ENCODE data around the gene CALN1.
"Not testable (repeated sequence)": the region's sequence is repeated elsewhere in the genome, so short reads cannot be mapped to it uniquely, and the experiment has no call there.

Gene CALN1

DNA sequence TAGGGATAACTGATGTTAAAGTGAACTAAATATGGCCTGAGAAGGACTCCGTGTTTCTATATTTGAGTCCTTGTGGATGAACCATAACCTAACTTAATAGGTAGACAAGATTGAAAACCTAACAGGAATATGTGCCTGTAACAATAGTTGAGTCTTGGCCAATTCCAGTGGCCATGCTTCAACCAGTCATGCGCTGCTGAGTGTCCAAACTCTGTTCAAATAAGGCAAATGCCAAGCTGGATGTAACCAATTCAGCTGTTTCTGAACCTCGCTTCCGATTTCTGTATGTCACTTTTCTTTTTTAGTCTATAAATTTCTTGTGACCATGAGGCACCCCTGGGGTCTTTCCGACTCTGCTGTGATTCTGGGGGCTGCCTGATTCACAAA lies 672.0 kb downstream of the CALN1 start:
- no peak for DNase-seq (ENCODE audit: low spot score)

DNA sequence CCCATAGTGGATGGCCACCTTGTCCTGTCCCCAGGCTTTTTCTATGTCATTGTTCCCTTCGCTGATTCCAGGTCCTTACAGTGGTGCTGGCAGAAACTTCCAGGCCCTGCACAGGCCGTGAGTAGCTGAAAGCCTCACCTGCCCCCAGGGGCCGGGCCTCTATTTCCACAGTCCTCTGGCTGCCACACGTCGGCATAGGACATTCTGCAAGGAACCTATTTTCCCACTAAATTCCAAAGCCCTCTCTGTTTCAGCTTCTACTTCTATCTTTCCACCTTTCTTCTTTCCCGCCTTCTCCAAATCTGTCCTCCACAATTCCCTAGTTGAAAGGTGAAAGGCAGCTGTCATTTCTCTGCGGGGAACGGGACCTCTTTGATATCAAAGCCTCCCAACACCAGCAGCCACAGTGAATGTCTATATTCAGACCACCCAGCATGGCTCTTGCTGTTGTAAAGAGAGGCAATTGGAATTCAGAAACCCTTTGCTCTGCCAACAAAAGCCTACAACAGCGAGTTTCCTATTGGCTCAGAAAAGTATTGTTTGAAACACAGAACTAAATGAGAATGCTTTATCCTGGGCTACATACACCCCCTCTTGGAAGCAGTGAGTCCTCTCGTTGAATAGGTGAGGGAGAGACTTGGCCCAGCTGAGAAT lies 672.5 kb downstream of the CALN1 start:
- DNase-seq (ENCODE audit: low spot score): no peak

- DNase-seq (ENCODE audit: low spot score): not testable (repeated sequence)
Measured at GRCh38 chr7:71737931-71738540, 674.1 kb downstream of the CALN1 start.

- DNase-seq (ENCODE audit: low spot score): peak; percentile 80
Measured at GRCh38 chr7:71735961-71736556, 676.1 kb downstream of the CALN1 start.

- peak; percentile 90 for DNase-seq (ENCODE audit: low spot score)
Measured at GRCh38 chr7:71733107-71733870, 678.8 kb downstream of the CALN1 start.

DNA sequence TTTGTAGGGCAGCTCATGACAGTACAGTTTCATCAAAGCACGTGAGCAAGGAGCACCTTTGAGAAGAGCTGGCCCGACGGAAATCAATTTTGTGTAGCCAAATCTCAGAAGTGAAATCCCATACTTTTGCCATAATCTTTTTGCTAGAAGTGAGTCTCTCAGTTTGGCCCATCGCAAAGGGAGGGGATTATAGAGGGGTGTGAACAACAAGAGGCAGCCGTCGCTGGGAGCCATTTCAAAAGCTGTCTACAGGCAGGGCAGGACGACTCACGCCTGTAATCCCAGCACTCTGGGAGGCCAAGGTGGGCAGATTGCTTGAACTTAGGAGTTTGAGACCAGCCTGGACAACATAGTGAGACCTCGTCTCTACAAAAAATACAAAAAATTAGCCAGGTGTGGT lies 680.4 kb downstream of the CALN1 start:
- DNase-seq (ENCODE audit: low spot score): no peak
